ENCODE data around the gene CHRNE.

- no peak for TF ChIP-seq CTCF (IDR thresholded peaks at IDR 0.05; ENCODE audit: low read depth, low read length, poor library complexity, severe bottlenecking)
- TF ChIP-seq EZH2phosphoT487 (IDR thresholded peaks at IDR 0.05; ENCODE audit: borderline replicate concordance, low read length) = no peak
Observed at GRCh38 chr17:4945944-4946280, 43.0 kb upstream of the CHRNE start.

Measured in DOHH2 (cell line).